HK-2 (cell line): Measurements from ENCODE around the gene TLCD3A.
"Not testable (repeated sequence)": the region's sequence is repeated elsewhere in the genome, so short reads cannot be mapped to it uniquely, and the experiment has no call there.

Experiments
- DNase-seq: peaks from one replicate; pipeline ENCODE4 v3.0.0-alpha.2; 2018; ENCODE audit not compliant: unreplicated experiment

The TLCD3A gene

DNA sequence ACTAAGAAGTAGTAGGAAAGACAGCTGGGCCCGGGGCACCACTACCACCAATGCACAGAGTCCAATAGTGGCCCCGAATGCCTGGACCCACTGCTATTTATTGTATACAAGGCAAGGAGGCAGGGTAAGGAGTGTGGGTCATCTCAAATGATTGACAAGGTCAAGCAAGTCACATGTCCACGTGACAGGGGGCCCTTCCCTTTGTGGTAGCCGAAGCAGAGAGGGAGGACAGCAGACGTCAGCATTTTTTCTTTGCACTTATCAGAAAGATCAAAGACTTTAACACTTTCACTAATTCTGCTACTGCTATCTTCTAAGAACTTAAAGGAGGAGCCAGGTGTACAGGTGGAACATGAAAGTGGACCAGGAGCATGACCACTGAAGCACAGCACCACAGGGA lies 24.3 kb upstream of the TLCD3A start:
- DNase-seq: no peak

GRCh38 chr17:718075-718474 lies 14.3 kb upstream of the TLCD3A start:
- no peak for DNase-seq

DNA sequence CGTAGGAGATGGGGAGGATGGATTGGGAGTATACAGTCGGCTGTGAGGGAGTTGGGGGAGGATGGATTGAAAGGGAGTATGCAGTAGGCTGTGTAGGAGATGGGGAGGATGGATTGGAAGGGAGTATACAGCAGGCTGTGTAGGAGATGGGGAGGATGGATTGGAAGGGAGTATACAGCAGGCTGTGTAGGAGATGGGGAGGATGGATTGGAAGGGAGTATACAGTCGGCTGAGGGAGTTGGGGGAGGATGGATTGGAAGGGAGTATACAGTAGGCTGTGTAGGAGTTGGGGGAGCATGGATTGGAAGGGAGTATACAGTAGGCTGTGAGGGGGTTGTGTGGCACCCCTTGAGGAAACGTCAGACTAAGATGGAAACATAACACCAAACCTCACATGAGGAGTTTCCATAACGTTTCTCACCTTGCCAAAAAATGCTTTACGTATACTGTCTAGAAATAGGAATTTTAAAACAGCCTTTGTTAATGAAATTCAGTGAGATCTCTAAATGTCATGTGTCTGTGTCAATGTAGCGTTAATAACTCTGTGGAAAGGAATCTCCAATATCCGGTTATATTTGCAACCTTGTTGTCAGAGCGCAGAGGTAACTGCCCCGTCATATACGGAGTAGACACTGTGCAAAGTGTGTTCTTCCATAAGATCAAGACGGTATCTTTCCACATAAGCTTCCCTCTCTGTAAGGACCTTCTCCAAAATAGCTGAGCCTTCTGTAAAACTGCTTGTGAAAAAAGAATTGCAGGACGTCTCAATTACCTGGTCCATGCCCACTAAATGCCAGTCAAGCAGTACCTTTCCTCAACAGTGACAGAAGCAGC lies 11.5 kb upstream of the TLCD3A start:
- DNase-seq: no peak

GRCh38 chr17:721540-721937 lies 10.9 kb upstream of the TLCD3A start:
- DNase-seq: no peak

DNA sequence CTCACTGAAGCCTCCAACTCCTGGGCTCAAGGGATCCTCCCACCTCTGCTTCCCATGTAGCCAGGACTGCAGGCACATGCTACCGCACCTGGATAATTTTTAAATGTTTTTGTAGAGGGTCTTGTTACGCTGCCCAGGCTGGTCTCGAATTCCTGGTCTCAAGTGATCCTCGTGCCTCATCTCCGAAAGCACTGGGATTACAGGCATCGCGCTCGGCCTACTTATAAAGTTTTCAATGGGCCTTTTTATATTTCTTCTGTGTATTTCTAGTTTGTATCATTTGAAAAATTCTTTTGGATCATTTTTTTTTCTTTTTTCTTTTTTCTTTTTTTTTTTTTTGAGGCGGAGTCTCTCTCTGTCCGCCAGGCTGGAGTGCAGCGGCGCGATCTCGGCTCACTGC lies 7.3 kb upstream of the TLCD3A start:
- no peak for DNase-seq

DNA sequence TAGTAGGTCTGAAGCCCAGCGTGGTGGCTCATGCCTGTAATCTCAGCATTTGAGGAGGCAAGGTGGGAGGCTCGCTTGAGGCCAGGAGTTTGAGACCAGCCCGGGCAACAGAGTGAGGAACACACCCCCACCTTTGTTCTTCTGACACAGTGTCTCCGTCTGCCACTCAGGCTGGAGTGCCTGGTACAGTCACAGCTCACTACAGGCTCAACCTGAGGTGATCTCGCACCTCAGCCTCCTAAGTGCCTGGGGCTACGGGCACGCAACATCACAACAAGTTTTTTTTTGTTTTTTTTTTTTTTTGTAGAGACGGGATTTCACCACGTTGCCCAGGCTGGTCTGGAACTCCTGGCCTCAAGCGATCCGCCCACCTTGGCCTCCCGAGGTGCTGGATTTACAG lies 6.7 kb upstream of the TLCD3A start:
- DNase-seq: no peak

- DNase-seq: no peak
Measured at GRCh38 chr17:726271-726919, 6.0 kb upstream of the TLCD3A start.

DNA sequence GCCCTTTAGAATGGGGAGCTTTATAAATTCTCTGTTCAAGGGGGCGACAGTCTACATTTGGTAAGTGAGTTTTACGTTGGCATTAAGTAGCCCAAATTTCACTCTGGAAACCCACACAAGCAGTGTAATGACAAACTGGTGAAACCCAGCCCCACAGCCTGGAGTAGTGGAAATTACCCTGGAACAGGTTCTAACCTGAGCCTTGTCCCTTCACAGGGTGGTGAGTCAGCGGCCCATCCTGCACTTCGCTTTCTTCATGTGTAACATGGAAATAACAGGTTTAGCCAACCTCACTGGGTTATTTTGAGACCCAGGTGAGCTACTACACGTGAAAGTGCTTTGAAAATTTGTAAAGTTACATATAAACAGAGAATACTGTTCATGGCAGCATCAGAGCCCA lies 3.5 kb upstream of the TLCD3A start:
- no peak for DNase-seq

DNA sequence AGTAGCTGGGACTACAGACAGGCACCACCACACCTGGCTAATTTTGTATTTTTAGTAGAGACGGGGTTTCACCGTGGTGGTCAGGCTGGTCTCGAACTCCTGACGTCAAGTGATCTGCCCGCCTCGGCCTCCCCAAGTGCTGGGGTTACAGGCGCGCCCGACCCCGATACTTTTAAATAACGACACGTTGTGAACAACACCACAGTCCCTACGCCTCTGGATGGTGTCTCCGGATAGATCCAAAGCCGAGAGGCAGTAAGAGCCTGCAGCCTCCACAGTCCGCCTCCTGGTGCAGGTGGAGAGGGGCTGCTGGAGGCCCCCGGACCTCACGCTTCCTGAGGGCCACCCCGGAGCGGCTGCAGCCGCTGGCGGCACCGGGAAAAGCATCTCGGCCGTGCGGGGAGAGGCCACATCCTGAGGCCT lies 741 bp upstream of the TLCD3A start:
- no peak for DNase-seq

GRCh38 chr17:732902-733720 lies 715 bp downstream of the TLCD3A start:
- peak; percentile 77 for DNase-seq

DNA sequence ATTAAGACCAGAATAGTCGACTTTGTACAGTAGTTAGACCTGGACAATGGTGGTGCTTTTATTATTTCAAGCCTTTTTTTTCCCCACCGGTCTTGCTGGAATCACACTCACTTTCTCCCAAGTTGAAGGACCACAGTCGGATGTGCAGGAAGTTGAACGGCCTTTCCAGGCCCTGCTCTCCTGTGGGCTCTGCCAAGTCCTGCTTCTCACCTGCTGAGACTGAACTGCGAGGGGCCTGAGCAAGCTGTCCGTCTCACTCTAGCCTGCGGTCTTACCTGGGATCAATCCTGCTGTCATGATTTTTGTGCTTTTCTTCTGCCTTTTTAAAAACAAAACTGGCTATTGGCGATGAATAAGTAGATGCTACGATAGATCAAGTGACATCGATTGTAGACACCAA lies 1.3 kb downstream of the TLCD3A start:
- DNase-seq: no peak

DNA sequence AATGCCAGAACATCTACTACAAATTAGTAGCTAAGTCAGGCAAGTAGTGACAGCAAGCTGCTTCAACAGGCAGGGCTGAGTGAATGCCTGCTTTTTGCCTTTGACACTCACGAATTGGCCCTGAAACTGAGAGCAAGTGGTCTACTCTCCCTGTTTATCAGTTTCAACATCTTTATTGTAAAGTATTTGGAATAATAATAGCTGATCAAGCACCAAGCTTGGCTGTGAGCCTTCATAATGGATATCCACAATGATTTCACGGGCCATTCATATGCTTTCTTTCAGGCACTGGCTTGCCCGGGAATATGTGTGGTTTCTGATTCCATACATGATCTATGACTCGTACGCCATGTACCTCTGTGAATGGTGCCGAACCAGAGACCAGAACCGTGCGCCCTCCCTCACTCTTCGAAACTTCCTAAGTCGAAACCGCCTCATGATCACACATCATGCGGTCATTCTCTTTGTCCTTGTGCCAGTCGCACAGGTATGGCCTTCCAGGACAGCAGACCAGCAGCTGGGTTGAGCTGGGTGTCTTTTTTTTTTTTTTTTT lies 5.2 kb downstream of the TLCD3A start:
- DNase-seq: no peak

GRCh38 chr17:740240-741017 lies 8.0 kb downstream of the TLCD3A start:
- no peak for DNase-seq

DNA sequence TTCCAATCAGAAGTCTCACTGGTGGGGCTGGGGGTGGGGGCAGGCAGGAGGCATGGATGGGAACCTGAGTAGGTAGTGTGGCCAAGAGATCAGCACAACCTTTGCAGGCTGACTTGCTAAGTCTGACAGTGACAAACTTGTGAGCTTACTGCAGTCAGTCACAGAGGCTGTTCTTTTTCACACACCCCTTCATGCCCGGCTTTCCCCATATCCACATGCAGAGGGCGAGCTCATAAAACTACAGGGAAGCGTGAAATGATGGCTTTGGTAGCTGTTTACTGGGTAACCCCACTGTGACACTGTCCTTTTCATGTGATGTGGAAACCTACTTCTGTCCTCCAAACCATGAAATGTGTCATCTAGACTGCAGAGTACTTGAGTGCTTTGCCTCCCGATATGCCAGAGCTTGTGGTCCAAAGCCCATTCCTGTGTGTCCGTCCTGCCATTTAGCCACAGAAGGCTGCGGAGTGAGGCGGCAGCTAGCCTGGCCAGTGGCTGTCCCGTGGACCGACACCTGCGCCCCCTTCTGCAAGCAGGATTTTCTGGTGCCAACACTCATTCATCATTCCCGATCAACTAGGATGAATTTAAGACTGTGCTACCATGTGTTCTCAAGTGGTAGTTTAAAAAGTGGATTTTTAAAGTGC lies 9.9 kb downstream of the TLCD3A start:
- DNase-seq: no peak

DNA sequence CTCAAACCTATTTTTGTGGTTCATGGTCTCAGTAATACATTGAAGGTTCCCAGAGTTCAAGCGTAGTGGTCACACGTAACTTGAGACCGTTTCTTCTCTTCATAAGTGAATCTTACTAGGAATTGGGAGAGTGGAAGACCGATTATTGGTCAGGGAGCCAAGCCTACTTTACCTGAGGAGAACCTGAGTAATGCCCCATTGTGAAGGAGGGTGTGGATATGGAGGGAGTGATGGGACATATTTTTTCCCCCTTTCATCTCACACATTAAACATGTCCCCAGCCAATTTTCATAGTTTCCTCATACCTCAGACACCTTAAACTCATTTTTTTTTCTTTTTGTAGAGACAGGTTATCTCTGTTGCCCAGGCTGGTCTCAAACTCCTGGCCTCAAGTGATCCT lies 10.7 kb downstream of the TLCD3A start:
- no peak for DNase-seq

- DNase-seq: no peak
Measured at GRCh38 chr17:744937-745336, 12.5 kb downstream of the TLCD3A start.

DNA sequence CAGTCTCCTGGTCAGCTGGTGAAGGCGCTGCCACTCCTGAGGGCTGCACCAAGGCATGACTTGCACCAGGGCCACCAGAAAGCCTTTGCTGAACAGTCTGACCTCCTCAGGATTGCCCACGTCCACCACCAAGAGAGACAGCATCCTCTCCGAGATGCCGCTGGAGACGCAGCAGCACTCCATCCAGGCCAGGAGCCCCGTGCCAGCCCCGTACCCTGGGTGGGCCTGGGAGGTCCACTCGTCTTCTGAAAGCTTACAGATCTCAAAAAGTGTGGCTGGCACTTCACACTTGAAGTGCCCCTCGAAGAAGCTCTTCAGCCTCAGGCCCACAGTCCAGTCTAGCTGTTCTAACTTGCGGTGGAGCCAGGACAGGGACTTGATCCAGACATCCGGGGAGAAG lies 13.0 kb downstream of the TLCD3A start:
- no peak for DNase-seq

- no peak for DNase-seq
Measured at GRCh38 chr17:746181-746580, 13.8 kb downstream of the TLCD3A start.

DNA sequence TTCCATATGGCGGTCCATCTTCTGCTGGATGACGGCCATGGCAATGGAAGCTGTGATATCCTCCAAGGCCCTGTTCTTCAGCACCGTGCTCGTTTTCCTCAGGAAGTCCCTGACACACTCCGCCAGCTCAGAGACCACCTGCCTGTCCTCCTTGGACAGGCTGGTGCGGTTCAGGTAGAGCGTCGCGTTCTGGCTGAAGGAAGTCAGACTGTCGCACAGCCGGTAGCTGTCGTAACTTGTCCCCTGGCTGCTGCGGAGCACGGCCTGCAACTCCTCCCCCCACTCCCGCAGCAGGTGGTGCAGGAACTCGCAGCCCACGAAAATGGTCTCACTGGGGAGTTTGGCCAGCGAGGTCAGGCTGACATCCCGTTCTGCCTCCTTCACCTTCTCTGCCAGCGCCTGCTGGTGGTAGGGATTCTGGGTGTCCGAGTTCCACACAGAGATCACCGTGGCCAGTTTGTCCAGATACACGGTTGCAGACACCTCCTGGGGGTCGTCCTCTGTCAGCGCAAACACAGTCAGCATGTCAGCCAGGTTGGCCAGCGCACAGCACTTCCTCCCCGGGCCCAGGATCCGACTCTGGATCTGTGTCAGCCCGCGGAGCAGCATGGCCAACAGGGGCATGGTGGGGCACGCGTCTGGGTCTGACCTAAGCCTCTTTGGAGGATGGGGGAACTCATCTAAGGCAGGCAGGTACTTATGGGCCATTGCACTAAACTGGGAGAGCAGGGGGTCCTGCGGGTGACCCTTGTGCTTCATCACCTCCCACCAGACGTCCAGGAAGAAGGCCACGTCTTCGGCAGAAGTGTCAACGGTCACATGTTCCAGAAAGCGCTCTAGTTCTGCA lies 14.6 kb downstream of the TLCD3A start:
- no peak for DNase-seq

- not testable (repeated sequence) for DNase-seq
Measured at GRCh38 chr17:748604-749003, 16.2 kb downstream of the TLCD3A start.
